Neural cell (in vitro differentiated cells): Measurements from ENCODE around the gene NFKBIZ.

Experiments used
- EP300 ChIP-seq: fragments of 450-650 bp; conservative IDR thresholded peaks from 2 replicates; pipeline ENCODE4 v1.6.1; 2014; ENCODE audit warnings: antibody characterized with exemption, mild to moderate bottlenecking, moderate library complexity; ENCODE audit not compliant: poor library complexity, severe bottlenecking
- EZH2 ChIP-seq: fragments of 200-600, 300-800 bp; shearing (Covaris generic), sonication (generic); IDR thresholded peaks from 2 replicates; pipeline ENCODE4 v1.6.1; 2014; ENCODE audit warnings: antibody characterized with exemption, low read length, borderline replicate concordance, mild to moderate bottlenecking; ENCODE audit not compliant: insufficient read depth, poor library complexity, severe bottlenecking
- MXI1 ChIP-seq: fragments of 450-650 bp; conservative IDR thresholded peaks from 2 replicates; pipeline ENCODE4 v1.6.1; 2014; ENCODE audit warnings: antibody characterized with exemption, mild to moderate bottlenecking; ENCODE audit not compliant: poor library complexity, severe bottlenecking
- POLR2AphosphoS5 ChIP-seq: IDR thresholded peaks from 2 replicates; pipeline ENCODE4 v1.6.1; 2012
- RAD21 ChIP-seq: fragments of 450-650 bp; conservative IDR thresholded peaks from 2 replicates; pipeline ENCODE4 v1.6.1; 2014; ENCODE audit warnings: antibody characterized with exemption, mild to moderate bottlenecking, moderate library complexity
- TAF1 ChIP-seq: IDR thresholded peaks from 2 replicates; pipeline ENCODE4 v1.6.1; 2012; ENCODE audit warnings: low read depth
- TF ChIP-seq, protein P1 (sequence below): fragments of 450-650 bp; IDR thresholded peaks from 2 replicates; pipeline ENCODE4 v1.5.1; 2014; ENCODE audit warnings: antibody characterized with exemption, mild to moderate bottlenecking, moderate library complexity; ENCODE audit not compliant: poor library complexity, severe bottlenecking
- TF ChIP-seq, protein P2 (sequence below): IDR thresholded peaks from 2 replicates; pipeline ENCODE4 v1.6.1; 2012; ENCODE audit warnings: borderline replicate concordance

DNA sequence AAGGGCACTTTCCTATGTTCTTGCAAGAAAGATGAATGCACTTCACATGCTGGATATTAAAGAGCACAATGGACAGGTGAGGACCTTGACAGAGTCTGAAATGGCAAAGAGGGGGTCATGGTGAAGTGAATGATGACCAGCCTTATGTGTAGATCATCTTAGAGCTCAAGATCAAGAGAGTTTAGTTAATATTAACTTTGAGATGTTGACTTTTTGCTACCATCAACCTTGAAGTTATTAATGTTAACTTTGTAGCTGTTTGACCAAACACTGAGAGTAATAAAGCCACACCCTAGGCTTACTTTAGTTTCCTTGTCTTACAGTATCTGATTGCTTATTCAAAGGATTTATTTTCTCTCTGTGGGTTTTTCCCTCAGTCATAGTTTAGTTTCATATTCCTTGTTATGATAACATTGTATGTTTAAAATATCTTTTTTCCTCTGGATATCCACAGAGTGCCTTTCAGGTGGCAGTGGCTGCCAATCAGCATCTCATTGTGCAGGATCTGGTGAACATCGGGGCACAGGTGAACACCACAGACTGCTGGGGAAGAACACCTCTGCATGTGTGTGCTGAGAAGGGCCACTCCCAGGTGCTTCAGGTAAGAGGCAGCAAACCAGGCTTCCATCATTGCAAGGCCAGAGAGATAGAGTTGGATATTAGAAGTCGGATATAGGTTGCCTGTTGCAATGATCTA lies 5.4 kb downstream of the NFKBIZ start:
- TF ChIP-seq, protein P1, sequence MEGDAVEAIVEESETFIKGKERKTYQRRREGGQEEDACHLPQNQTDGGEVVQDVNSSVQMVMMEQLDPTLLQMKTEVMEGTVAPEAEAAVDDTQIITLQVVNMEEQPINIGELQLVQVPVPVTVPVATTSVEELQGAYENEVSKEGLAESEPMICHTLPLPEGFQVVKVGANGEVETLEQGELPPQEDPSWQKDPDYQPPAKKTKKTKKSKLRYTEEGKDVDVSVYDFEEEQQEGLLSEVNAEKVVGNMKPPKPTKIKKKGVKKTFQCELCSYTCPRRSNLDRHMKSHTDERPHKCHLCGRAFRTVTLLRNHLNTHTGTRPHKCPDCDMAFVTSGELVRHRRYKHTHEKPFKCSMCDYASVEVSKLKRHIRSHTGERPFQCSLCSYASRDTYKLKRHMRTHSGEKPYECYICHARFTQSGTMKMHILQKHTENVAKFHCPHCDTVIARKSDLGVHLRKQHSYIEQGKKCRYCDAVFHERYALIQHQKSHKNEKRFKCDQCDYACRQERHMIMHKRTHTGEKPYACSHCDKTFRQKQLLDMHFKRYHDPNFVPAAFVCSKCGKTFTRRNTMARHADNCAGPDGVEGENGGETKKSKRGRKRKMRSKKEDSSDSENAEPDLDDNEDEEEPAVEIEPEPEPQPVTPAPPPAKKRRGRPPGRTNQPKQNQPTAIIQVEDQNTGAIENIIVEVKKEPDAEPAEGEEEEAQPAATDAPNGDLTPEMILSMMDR: no peak
- TF ChIP-seq MXI1 (no peak), TAF1 (no peak), POLR2AphosphoS5 (no peak), EZH2 (no peak), EP300 (no peak), RAD21 (no peak)
- TF ChIP-seq, protein P2, sequence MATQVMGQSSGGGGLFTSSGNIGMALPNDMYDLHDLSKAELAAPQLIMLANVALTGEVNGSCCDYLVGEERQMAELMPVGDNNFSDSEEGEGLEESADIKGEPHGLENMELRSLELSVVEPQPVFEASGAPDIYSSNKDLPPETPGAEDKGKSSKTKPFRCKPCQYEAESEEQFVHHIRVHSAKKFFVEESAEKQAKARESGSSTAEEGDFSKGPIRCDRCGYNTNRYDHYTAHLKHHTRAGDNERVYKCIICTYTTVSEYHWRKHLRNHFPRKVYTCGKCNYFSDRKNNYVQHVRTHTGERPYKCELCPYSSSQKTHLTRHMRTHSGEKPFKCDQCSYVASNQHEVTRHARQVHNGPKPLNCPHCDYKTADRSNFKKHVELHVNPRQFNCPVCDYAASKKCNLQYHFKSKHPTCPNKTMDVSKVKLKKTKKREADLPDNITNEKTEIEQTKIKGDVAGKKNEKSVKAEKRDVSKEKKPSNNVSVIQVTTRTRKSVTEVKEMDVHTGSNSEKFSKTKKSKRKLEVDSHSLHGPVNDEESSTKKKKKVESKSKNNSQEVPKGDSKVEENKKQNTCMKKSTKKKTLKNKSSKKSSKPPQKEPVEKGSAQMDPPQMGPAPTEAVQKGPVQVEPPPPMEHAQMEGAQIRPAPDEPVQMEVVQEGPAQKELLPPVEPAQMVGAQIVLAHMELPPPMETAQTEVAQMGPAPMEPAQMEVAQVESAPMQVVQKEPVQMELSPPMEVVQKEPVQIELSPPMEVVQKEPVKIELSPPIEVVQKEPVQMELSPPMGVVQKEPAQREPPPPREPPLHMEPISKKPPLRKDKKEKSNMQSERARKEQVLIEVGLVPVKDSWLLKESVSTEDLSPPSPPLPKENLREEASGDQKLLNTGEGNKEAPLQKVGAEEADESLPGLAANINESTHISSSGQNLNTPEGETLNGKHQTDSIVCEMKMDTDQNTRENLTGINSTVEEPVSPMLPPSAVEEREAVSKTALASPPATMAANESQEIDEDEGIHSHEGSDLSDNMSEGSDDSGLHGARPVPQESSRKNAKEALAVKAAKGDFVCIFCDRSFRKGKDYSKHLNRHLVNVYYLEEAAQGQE: no peak
